ENCODE measurements around the gene SGK1.
"Not testable (repeated sequence)": the region's sequence is repeated elsewhere in the genome, so short reads cannot be mapped to it uniquely, and the experiment has no call there.

The SGK1 gene

GRCh38 chr6:134328138-134328537, 10.2 kb upstream of the SGK1 start:
- DNase-seq (ENCODE audit: low read depth, low spot score) = no peak

GRCh38 chr6:134326192-134326591, 8.3 kb upstream of the SGK1 start:
- DNase-seq (ENCODE audit: low read depth, low spot score) = not testable (repeated sequence)

DNA sequence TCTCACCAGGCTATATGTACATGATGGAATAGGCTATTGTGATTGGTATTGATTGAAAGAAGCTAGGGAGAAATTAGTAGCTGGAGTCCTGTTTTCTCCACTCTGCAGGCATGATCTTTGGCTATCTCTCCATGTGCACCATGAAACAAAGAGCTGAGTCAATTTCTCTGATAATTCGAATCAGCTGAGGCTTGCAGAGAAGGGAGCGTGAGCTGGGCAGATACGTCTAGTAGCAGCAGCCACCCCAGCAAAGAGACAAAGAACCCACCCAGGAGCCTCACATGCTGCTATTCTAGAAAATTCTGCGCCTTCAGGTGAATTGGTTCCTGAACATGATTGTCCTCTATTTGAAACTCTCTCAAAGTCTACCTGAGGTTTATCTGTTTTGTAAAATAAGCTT, 6.9 kb upstream of the SGK1 start:
- DNase-seq (ENCODE audit: low read depth, low spot score) = no peak

GRCh38 chr6:134324141-134324540, 6.2 kb upstream of the SGK1 start:
- no peak for DNase-seq (ENCODE audit: low read depth, low spot score)

- DNase-seq (ENCODE audit: low read depth, low spot score) = no peak
These were observed 5.8 kb upstream of the SGK1 start for GRCh38 chr6:134323698-134324097.

DNA sequence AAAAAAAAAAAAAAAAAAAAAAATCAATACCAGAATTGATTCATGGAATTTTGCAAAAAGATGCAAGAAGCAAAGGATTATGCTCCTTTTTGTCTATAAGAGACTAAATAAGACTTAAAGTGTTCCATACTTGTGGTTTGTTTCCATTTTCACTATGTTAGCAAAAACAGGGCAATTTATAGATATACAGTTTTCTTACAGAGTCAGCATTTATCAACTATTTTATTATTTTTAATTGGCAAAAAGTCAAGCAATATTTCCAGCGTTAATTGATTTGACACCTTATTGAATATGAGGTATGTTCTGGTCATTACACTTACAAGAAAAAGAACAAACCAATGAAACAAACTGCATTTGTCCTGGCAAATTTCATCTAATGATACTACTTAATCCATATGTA, 5.4 kb upstream of the SGK1 start:
- no peak for DNase-seq (ENCODE audit: low read depth, low spot score)

DNA sequence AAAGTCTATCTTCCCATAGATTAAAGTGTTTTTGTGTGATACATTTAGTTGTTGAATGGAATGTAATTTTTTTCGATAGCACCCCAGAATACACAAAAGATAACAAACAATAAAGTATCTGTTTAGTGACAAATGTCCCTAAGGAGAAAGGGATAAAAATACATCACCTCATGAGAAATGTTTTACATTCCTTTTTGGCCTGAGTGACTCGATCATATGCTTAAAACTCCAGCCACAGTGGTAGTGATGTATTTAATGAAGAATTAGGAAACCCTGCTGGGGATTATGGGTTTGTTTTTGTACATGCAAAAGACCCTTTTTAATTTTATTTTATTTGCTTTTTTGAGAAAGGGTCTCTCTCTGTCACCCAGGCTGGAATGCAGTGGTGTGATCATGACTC, 4.3 kb upstream of the SGK1 start:
- DNase-seq (ENCODE audit: low read depth, low spot score) = no peak

DNA sequence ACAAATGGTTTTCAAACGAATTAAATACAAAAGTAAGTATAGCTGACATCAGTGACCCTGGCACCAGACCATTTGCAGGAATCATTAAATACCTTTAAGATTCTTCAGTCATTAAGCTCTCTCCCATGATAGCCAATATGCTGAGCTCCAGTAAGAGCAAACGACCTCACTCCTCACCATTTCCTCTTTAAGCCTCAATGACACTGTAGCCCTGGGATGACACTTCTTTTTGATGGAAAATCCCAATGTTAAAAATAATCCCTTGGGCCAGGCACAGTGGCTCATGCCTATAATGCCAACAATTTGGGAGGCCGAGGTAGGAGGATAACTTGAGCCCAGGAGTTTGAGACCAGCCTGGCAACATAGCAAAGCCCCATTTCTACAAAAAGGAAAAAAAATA, 3.3 kb upstream of the SGK1 start:
- DNase-seq (ENCODE audit: low read depth, low spot score) = no peak

DNA sequence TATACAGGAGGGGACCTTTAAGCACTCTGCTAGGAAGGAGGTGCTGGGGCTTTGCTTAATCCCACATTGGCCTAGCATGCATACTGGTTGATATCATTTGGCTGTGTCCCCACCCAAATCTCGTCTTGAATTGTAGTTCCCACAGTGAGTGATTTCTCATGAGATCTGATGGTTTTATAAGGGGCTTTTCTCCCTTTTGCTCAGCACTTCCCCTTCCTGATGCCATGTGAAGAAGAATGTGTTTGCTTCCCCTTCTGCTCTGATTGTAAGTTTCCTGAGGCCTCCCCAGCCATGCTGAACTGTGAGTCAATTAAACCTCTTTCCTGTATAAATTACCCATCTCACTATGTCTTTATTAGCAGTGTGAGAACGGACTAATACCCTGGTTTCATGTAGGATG, 1.8 kb upstream of the SGK1 start:
- not testable (repeated sequence) for DNase-seq (ENCODE audit: low read depth, low spot score)

GRCh38 chr6:134318974-134319281, 1.0 kb upstream of the SGK1 start:
- DNase-seq (ENCODE audit: low read depth, low spot score) = no peak

DNA sequence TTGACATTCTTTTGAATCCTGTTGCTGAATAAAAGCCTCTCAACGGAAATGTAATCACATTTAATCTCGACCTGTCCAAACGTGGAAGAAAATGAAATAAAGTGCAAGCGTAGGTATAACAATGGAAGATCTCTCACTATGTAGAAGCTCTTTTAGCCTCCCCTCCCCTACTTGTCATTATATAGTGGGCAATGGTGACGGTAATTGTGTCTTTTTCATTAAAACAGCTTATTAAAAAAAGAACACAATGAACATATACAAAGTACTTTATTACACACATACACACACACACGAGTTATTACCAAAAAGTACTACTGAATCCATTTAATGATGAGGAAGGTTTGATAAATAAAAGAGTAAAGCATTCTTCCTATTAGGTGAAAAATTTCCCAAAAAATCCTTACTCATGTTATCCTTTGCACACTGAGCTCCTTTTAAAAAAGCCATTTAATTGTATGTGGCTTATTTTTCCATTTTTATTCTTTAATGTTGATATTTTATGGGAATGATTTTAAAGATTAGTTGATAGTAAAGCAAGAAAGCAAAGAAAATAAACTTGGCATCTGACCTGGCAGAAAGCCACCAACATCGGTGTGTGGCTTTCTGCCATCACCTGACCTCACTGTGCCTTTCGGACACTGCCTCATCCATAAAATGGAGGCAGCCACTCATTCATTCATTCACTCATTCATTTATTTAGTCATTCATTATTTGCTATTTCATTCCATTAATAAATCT, 493 bp upstream of the SGK1 start:
- DNase-seq (ENCODE audit: low read depth, low spot score) = no peak

DNA sequence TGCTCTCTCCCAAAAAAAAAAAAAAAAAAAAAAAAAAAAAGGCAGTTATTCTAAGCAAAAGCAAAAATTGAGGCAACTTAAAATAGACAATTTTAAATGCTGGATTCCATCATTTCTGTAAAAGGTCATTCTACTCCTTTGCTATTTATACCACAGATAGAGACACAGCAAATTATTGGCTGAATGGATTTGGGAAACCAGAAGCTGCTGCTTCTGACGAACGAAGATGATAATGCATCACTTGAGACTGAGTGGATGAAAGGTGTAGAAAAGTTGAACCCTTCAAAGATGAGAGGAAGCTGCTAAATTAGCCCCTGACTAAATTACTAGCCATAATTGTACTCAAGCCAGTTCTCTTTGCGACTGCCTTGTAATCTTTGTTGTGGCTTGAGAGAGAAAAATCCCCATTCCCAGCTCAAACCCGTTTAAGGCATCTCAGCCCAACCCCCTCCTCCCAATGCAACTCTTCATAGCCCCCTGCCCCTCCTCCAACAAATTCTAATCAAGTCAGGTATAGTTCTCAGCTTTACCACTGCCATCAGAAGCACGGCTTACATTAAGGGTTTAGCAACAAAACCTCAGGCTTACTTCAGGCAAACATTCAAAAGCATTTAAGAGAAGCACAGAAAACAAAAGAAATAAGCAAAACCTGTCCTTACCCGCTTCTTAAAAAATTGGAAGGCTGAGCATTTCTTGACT, 1.0 kb downstream of the SGK1 start:
- no peak for DNase-seq (ENCODE audit: low read depth, low spot score)

DNA sequence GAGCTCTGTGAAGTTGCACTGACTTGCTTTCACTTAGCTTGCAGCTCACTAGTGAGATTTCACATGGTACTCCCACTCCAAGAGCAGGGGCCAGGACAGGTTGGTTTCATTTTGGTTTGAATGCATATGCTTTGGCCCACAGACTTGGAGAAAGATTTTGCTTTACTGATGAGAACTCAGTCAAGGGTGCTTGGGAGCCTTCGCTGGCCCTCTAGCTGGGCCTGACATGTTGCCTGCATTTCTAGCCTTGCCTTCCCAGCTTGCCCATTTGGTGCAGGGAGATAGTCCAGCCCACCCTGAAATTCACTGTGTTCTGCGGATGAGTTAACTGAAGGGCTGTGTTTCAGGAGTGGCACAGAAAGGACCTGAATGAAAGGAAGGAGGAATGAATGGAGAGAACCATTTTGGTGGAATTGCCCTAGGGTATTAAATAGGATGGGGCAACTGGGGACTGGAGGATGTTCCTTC, 1.9 kb downstream of the SGK1 start:
- no peak for DNase-seq (ENCODE audit: low read depth, low spot score)

- no peak for DNase-seq (ENCODE audit: low read depth, low spot score)
These were observed 2.7 kb downstream of the SGK1 start for GRCh38 chr6:134315189-134315588.

- DNase-seq (ENCODE audit: low read depth, low spot score) = no peak
These were observed 3.7 kb downstream of the SGK1 start for GRCh38 chr6:134314006-134314821.

DNA sequence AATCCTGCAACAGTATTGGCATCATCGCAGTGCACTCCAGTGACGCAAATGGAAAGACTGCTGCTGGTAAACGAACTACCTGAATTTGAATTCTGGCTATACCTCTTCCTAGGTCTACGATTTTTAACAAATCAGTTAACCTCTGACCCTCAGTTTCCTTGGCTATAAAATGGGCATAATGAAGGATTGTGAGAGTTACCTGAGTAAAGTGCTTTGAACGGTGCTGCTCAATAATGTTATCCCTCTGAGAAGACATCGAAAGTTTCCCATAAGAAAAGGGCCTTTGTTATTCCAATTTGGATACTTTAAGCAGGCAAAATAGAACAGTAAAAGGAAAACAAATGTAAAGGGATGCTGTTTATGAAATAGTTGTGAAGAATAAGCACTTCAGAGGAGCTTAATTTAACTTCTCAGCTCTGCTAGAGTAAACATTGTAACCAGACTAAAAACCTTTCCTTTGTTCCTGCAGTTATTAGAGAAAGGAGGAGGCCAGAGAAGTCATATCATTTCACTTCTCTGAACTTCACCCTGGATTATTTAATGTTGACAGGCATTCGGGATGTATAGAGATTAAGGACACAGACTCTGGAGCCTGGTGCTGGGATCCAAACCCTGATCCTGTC, 5.8 kb downstream of the SGK1 start:
- DNase-seq (ENCODE audit: low read depth, low spot score) = no peak

- no peak for DNase-seq (ENCODE audit: low read depth, low spot score)
These were observed 7.1 kb downstream of the SGK1 start for GRCh38 chr6:134310817-134311216.

DNA sequence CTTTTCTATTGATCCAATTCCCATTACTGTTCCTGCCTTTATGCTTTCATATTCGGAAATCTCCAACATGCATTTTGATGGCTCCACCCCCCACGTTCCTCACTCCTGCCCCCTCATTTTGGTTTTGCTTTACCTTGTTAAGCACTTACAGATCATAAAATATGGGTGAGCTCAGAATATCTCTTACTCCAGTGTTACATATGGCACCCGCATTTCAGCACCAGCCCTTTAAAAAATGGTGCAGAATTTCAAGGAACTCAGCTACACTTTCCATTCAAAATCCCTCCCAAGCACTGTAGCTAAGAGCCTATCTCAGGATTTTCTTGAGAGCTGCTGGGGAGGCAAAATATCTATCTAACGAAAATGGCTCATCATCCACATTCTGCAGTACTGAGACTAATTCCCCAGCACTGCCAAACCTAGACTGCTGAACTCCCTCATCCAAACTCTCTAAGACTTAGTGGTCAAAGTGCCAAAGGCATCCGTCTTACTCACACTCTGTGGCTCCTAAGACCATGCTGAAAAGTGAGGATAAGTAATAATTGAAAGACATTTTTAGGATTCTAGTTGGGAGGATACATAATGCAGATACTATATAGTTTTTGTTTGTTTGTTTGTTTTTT, 7.8 kb downstream of the SGK1 start:
- DNase-seq (ENCODE audit: low read depth, low spot score) = no peak

DNA sequence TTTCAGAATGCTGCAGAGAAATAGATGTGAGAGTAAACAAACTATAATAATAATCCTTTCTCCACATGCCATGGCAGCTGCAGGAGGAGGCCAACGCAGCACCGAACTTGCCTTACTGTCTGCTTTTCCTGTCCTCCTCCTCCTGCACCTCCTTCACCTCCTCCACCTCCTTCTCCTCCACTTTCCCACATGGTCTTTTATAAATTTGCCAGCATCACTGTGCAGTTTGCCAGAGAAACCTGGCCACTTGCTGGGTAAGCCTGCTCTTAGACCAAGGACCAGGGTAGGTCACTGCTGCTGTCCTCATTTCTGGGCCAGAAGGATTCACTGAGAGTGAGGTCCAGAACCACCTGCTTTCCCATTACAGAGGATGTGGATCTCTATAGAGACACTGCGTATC, 8.7 kb downstream of the SGK1 start:
- DNase-seq (ENCODE audit: low read depth, low spot score) = no peak

- no peak for DNase-seq (ENCODE audit: low read depth, low spot score)
These were observed 9.1 kb downstream of the SGK1 start for GRCh38 chr6:134308800-134309199.

DNA sequence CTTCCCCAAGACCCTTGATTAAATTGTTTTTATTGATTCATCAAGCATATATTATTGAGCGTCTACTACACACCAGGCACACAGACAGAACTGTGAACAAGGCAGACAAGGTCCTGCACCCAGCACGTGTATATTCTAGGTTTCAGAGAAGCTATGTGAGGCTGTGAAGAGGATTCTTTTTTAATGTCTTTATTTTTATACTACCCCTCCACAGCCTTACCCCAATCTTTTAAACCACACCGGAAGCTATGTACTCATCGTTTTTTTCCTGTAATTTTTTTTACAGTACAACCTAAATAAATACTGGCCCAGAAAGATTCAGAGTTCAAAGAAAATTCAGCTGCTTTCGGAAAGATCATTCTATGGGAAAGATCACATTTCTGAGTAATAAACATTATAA, 10.0 kb downstream of the SGK1 start:
- no peak for DNase-seq (ENCODE audit: low read depth, low spot score)

DNA sequence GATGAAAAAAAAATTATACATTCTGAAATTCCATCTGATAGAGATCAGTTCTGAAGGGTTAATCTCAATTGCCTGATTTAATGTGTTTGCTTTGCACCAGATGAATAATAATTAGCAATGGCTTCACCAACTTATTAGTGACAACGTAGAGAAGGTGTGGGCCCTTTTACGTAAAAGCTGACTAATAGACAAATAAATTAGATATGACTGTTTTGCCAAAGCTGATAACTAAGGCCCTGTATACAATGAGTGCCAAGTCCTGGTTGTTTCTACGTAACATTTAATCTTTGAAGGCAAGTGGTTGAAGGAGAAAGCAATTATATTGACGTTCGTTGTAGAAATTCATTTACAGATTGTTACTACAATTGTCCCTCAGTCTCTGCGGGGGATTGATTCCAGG, 10.8 kb downstream of the SGK1 start:
- DNase-seq (ENCODE audit: low read depth, low spot score) = no peak
